ENCODE data around the gene DCAF8.
"Not testable (repeated sequence)": the region's sequence is repeated elsewhere in the genome, so short reads cannot be mapped to it uniquely, and the experiment has no call there.

DCAF8 gene

GRCh38 chr1:160261893-160262794, at the start of gene DCAF8:
Gene DCAF8 (minus strand): TSS chr1:160262549. CDS start chr1:160244008, 18,541 bp downstream.
- peak; percentile 76 for DNase-seq

GRCh38 chr1:160309571-160309970, 47.2 kb upstream of the DCAF8 start:
- DNase-seq: no peak

GRCh38 chr1:160309185-160309557, 46.8 kb upstream of the DCAF8 start:
- no peak for DNase-seq

GRCh38 chr1:160308451-160309184, 46.3 kb upstream of the DCAF8 start:
- DNase-seq: no peak

GRCh38 chr1:160307118-160307791, 44.9 kb upstream of the DCAF8 start:
- no peak for DNase-seq

- no peak for DNase-seq
Observed at GRCh38 chr1:160300173-160300572, 37.8 kb upstream of the DCAF8 start.

GRCh38 chr1:160296036-160296435, 33.7 kb upstream of the DCAF8 start:
- no peak for DNase-seq

- no peak for DNase-seq
Observed at GRCh38 chr1:160293020-160293968, 30.9 kb upstream of the DCAF8 start.

GRCh38 chr1:160291248-160292220, 29.2 kb upstream of the DCAF8 start:
- peak; percentile 71 for DNase-seq

- DNase-seq: not testable (repeated sequence)
Observed at GRCh38 chr1:160287769-160288168, 25.4 kb upstream of the DCAF8 start.

GRCh38 chr1:160285506-160285905, 23.2 kb upstream of the DCAF8 start:
- no peak for DNase-seq

- peak; percentile 59 for DNase-seq
Observed at GRCh38 chr1:160284782-160285344, 22.5 kb upstream of the DCAF8 start, which contains the start of gene PEX19. Gene PEX19 (minus strand): TSS chr1:160285133. CDS start chr1:160285124, 9 bp downstream.

GRCh38 chr1:160284220-160284781, 22.0 kb upstream of the DCAF8 start:
- no peak for DNase-seq

GRCh38 chr1:160282807-160283206, 20.5 kb upstream of the DCAF8 start:
- no peak for DNase-seq

GRCh38 chr1:160277987-160278386, 15.6 kb upstream of the DCAF8 start:
- no peak for DNase-seq

- no peak for DNase-seq
Observed at GRCh38 chr1:160277330-160277729, 15.0 kb upstream of the DCAF8 start.

- no peak for DNase-seq
Observed at GRCh38 chr1:160271025-160271424, 8.7 kb upstream of the DCAF8 start.

- DNase-seq: no peak
Observed at GRCh38 chr1:160267284-160267991, 5.1 kb upstream of the DCAF8 start.

GRCh38 chr1:160264795-160265307, 2.5 kb upstream of the DCAF8 start:
- DNase-seq: no peak
